HCEC 1CT (cell line): ENCODE measurements around the gene NOS1.
A peak's percentile ranks its signal among the peaks of the same experiment; 100 is the strongest.
"Not testable (repeated sequence)": the region's sequence is repeated elsewhere in the genome, so short reads cannot be mapped to it uniquely, and the experiment has no call there.

Experiments used
- DNase-seq: peaks from one replicate; pipeline ENCODE4 v3.0.0-alpha.2; 2017

NOS1 gene

GRCh38 chr12:117202556-117202955 is 158.9 kb downstream of the NOS1 start:
- DNase-seq = no peak

GRCh38 chr12:117202033-117202432 is 159.4 kb downstream of the NOS1 start:
- no peak for DNase-seq

DNA sequence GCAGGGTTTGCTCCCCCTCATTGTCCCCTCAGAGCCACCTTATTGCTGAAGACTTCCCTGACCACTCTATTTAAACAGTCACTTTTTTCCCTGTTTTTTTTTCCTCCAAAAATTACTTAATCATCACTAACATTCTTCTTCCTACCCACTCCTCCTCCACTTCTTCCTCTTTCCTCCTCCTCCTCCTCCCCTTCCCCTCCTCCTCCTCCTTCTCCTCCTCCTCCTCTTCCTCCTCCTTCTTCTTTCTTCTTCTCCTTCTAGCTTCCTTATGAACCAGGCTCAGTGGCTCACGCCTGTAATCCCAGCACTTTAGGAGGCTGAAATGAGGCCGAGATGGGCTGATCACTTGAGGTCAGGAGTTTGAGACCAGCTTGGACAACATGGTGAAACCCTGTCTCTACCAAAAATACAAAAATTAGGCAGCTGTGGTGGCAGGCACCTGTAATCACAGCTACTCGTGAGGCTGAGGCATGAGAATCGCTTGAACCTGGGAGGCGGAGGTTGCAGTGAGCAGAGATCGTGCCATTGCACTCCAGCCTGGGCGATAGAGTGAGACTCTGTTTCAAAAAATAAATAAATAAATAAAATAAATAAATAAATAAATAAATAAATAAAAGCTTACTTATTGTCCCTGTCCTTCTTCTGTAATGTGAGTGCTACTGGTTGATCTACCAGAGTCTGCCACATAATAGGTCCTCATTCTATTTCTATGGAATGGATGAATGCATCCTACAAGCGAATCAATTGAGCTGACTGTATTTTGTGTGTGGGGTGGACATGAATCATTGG is 161.3 kb downstream of the NOS1 start:
- not testable (repeated sequence) for DNase-seq

DNA sequence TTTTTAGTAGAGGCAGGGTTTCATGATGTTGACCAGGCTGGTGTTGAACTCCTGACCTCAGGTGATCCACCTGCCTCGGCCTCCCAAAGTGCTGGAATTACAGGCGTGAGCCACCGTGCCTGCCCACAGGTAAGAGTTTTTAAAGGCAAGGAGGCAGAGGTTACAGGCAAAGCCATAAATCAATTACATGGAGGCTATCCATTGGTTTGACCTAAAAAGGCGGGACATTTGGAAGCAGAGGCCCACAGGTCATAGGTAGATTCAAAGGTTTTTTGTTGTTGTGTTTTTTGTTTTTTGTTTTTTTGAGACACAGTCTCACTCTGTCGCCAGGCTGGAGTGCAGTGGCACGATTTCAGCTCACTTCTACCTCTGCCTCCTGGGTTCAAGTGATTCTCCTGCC is 165.1 kb downstream of the NOS1 start:
- not testable (repeated sequence) for DNase-seq

DNA sequence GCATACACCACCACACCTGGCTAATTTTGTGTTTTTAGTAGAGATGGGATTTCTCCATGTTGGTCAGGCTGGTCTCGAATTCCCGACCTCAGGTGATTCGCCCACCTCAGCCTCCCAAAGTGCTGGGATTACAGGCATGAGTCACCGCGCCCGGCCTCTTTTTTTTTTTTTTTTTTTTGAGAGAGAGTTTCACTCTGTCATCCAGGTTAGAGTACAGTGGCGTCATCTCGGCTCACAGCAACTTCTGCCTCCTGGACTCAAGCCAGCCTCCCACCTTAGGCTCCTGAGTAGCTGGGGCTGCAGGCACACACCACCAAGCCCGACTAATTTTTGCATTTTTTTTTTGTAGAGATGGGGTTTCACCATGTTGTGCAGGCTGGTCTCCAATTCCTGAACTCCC is 166.4 kb downstream of the NOS1 start:
- not testable (repeated sequence) for DNase-seq

DNA sequence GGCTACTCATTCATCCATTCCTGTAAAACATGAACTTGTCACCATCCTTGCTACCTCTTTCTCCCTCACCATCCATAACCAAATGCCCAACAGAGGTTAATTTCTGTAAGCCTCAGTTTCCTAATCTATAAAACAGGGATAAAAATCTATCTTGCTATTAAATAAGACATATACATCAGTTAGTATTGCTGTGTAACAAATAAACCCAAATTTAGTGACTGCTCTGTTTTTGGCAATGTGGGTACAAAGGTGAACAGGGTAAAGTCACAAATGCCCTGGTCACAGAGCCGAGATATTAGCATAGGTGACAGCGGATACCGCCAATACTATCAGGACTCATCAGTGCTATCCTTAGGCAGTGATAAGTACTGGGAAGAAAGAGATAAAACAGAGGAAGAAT is 167.5 kb downstream of the NOS1 start:
- no peak for DNase-seq

DNA sequence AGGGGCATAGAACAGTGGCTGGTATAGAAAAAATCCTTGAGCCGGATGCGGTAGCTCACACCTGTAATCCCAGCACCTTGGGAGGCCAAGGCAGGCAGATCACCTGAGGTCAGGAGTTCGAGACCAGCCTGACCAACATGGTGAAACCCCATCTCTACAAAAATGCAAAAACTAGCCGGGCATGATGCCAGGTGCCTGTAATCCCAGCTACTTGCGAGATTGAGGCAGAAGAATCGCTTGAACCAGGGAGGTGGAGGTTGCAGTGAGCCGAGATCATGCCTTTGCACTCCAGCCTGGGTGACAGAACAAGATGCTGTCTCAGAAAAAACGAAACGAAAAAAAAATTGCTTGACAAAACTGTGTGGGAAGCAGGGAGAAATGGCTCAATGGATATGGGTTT is 168.8 kb downstream of the NOS1 start:
- not testable (repeated sequence) for DNase-seq

GRCh38 chr12:117192057-117192456 is 169.4 kb downstream of the NOS1 start:
- peak; percentile 21 for DNase-seq

DNA sequence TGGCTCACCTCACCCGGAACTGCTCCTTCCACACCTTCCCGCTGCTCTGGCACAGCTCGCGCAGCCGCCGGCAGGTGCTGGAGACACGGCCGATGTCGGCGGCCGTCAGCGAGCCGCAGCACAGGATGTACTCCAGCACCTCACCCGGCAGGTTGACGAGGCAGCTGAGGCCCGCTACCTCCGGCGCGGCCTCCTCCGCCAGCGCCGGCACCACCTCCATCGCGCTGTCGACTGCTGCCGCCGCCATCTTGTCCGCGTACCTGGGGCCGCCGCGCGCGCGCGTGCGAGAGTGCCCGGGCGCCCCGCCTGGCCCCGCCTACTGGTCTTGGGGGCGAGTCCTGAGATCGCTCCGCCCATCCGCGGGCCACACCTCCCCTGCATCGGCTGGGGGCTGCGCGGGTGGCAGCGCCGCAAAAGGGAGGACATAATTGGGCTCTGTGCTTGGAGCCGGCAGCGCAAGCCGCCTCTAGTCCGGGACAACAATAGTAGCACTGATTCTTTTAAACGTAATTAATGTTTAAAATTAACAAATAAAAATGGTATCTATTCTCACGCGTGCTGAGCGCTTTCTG is 171.1 kb downstream of the NOS1 start, which contains the start of gene FBXO21:
TSS of gene FBXO21 (minus strand) at position 261 of the 572 bp plus-strand sequence. CDS start at position 247, 14 bp downstream.
- DNase-seq = peak; percentile 85

DNA sequence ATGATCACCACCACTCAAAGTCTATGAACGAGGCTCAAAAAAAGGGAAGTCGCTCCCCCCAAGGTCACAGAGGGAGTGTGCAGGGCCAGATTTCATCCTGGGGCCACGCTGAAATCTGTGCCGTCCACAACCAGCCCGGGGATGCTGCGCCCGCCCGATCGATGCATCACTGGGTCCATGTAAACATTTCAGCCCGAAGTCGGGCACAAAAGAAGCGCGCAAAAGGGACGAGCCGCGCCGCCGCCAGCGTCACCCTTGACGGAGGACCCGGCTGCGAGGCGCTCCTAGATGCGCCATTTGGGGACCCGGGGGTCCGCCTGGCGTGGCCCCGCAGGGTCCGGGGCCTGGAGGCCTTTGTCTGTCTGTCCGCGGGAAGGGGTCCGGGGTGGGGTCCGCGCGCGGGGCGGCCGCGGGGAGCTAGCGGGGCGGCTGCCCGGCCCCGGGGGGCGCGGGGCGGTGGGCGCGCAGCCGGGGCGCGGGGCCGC is 171.7 kb downstream of the NOS1 start:
- DNase-seq = peak; percentile 50

DNA sequence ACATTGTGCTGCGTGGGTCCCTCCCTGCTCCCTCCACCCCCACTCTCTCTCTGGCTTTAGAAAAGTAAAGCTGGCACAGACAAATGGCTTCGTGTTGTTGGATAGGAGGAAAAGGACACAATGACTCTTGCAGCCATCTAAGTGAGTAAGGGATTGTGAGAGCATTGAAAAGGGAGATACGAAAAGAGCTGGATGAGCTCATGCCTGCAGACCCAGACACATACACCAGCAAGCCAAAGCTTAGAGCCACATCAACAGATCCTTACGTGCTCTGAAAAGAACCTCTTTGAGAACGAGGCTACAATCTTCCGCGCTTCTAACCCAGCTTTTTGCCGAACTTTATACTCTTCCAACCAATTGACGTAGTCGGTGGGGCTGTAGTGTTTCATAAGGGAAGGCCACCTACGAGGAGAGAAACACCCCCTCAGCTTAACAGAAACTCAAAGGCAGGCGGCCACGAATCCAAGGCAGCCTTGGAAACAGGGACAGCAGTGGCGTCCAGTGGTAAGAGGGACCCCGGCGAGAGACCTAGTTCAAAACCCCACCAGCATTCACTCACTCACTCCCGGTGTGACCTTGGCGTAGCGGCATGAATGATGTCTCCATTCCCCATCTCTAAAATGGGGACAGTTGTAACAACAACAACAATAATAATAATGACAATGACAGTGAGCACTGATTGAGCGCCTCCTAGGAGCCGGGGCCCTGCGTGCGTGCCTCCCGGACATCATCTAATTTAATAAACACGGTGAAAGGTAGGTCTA is 172.3 kb downstream of the NOS1 start:
- DNase-seq = peak; percentile 37

DNA sequence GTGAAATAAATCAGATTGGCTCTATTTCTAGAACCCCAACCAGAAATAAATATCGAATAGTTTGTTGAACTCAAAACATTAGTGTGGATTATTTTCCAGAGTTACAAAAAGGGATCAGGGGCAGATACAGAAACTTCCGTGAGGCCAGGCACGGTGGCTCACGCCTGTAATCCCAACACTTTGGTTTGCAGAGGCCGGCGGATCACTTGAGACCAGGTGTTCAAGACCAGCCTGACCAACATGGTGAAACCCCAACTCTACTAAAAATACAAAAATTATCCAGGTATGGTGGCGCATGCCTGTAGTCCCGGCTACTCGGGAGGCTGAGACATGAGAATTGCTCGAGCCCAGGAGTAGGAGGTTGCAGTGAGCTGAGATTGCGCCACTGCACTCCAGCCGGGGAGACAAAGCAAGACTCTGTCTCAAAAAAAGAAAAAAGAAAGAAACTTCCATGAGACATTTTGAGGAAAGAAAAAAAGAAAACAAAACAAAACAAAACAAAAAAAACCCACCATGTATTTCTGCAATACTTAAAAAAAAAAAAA is 173.2 kb downstream of the NOS1 start:
- DNase-seq = no peak

- no peak for DNase-seq
These were observed 174.0 kb downstream of the NOS1 start for GRCh38 chr12:117187421-117187820.

DNA sequence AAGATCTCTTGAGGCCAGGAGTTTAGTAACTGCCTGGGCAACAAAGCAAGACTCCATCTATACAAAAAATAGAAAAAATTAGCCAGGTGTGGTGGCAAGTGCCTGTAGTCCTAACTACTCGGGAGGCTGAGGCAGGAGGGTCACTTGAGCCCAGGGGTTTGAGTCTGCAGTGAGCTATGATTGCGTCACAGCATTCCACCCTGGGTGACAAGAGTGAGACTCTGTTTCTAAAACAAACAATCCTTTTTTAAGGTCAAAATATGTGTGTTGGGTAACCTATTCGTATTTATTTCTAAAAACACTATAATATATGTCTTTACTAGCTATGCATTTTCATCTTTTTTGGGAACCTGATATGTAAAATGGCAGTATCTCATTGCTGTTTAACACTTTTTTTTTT is 178.6 kb downstream of the NOS1 start:
- no peak for DNase-seq

GRCh38 chr12:117181468-117181843 is 180.0 kb downstream of the NOS1 start:
- DNase-seq = not testable (repeated sequence)

DNA sequence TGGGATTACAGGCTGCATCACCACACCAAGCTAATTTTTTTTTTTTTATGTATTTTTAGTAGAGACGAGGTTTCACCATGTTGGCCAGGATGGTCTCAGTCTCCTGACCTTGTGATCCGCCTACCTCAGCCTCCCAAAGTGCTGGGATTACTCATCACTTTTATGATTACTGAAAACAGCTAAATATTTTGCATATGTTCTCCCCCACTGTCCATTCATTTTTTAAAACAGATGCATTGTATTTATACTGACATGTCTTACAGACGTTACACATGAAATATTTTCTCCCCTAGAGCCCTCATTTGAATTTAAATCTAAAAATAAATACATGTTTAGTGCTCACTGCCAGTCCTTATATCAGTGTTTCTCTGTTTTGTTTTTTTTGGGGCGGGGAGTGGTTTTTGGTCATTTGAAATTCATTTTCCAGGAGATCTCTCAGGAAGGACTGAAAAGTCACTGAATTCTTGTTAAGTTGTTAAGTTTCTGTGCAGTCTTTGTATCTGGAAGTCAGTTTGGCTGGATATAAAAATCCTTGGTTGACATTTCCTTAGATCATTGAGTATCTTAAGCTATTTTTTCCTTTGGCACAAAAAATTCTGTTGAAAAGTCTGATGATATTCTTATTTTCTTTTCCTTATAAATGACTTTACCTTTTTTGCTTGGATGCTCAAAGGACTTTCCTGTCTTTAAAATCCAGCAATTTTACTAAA is 180.5 kb downstream of the NOS1 start:
- no peak for DNase-seq

- no peak for DNase-seq
These were observed 182.7 kb downstream of the NOS1 start for GRCh38 chr12:117178745-117179144.

DNA sequence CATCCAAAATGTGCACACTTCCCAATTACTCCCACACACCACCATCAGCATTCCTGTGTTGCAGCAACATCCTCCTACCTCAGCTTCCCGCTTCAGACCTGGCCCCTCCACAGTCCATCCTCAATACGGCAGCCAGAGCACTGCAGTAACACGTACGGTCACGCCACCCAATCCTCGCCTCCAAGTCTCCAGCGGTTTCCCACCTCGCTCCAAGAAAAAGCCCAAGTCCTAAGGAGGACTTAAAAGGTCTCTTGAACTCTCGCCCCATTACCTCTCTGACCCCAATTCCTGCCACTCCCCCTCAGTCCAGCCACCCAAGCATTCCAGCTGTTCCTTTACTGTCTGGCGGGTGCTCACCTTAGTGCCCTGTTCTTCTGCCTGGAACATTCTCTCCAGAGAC is 183.1 kb downstream of the NOS1 start:
- no peak for DNase-seq

GRCh38 chr12:117172168-117172567 is 189.3 kb downstream of the NOS1 start:
- no peak for DNase-seq

DNA sequence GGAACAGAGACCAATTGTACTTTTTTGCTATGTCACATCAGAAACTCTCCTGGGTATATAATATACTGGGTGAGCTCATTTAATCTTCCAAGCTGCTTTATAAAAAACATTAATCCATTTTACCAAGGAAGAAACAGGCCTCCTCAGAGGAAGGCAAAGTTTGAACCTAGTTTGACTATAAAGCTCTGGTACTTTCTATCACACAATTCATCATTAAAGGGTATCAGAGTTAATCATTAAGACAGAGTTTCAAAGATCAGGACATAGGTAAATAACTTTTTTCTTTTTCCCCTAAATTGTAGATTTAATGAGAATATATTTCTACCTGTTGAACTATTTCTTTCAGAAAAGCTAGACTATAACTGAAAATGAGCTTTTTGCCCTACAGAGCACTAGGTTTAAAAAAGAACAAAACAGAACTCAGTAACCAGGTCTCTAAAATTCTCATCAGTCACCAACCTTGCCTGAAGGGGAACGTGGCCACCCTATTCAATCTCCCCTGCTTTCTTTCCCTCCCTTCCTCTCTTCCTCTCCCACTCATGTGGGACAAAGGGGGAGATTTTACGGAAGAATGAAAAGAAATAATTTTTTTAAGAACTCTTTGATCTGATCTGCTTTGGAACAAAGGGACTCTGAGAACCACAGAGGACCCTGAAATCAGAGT is 189.8 kb downstream of the NOS1 start:
- no peak for DNase-seq

DNA sequence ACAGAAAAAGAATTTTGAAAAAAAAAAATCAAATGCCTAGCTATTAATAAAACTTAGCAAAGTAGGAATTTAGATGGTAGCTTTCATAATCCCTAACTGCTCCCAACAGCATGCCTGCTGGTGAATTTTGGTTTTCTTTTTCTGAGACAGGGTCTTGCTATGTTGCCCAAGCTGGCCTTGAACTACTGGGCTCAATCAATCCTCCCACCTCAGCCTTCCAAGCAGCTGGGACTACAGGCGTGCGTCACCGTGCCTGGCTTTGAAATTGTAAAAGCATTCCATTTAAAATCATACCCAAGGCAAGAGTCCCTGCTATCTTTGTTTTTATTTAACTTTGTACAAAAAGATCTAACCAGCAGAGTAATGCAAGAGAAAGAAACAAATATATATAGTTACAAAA is 191.9 kb downstream of the NOS1 start:
- DNase-seq = no peak

DNA sequence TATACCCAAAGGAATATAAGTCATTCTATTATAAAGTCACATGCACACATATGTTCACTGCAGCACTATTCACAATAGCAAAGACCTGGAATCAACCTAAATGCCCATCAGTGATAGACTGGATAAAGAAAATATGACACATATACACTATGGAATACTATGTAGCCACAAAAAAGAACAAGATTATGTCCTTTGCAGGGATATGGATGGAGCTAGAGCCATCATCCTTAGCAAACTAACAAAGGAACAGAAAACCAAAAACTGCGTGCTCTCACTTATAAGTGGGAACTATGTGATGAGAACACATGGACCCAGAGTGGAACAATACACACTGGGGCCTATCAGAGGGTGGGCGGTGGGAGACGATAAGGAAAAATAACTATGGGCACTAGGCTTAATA is 192.4 kb downstream of the NOS1 start:
- DNase-seq = no peak
